IMR-90 (cell line): ENCODE data around the gene GOSR1. TPM values are rescaled to one million over a fixed set of nuclear protein-coding genes. Genes with fewer than 3 reads are reported as not detected.
"Not testable (repeated sequence)": the region's sequence is repeated elsewhere in the genome, so short reads cannot be mapped to it uniquely, and the experiment has no call there.

Experiments used
- ATAC-seq: fragments of 200-7000 bp; cut with Tn5 transposase; 2 replicates; pipeline ENCODE4 v1.9.1; 2020; ENCODE audit warnings: low read depth, mild to moderate bottlenecking, moderate library complexity
- BruUV-seq: library from RNA; stranded (reverse); fragments of 400-500 nt; replicated peaks from 2 replicates; lab custom pipeline; 2021; lab: Mats Ljungman, UMichigan
- CTCF ChIA-PET: fragments of 300-600 bp; formaldehyde crosslinking; extraction: SDS; loops from one replicate; lab custom pipeline; 2021; ENCODE audit warnings: antibody characterized with exemption; lab: Yijun Ruan, JAX
- POLR2A ChIA-PET: fragments of 300-600 bp; sonication (Branson Sonifier 250); formaldehyde crosslinking; loops from one replicate; lab custom pipeline; 2022; ENCODE audit warnings: antibody characterized with exemption; ENCODE audit not compliant: unreplicated experiment; lab: Charles Lee
- DNase-seq: peaks from one replicate; pipeline ENCODE4 v3.0.0; 2013
- H2AFZ ChIP-seq: replicated peaks from 2 replicates; pipeline ENCODE3; 2013; ENCODE audit warnings: low read length, mild to moderate bottlenecking; ENCODE audit not compliant: poor library complexity
- H2AK5ac ChIP-seq: 2 replicates; pipeline ENCODE4 v1.6.1; 2013; ENCODE audit warnings: low read depth, low read length, inconsistent platforms
- H2AK9ac ChIP-seq: replicated peaks from 2 replicates; pipeline ENCODE3; 2013; ENCODE audit warnings: mild to moderate bottlenecking, low read depth, low read length, moderate library complexity; ENCODE audit not compliant: poor library complexity
- H2BK120ac ChIP-seq: 2 replicates; pipeline ENCODE4 v1.6.1; 2013; ENCODE audit warnings: low read depth, low read length, inconsistent platforms
- H2BK15ac ChIP-seq: 3 replicates; pipeline ENCODE4 v1.6.1; 2013; ENCODE audit warnings: low read depth, low read length, inconsistent platforms
- H2BK20ac ChIP-seq: 2 replicates; pipeline ENCODE4 v1.6.1; 2013; ENCODE audit warnings: low read depth, mild to moderate bottlenecking, inconsistent platforms, low read length, moderate library complexity
- H2BK5ac ChIP-seq: 2 replicates; pipeline ENCODE4 v1.6.1; 2013; ENCODE audit warnings: mild to moderate bottlenecking, low read depth, low read length, inconsistent platforms; ENCODE audit not compliant: poor library complexity, severe bottlenecking
- H3K14ac ChIP-seq: replicated peaks from 2 replicates; pipeline ENCODE4 v1.6.1; 2013; ENCODE audit warnings: low read depth, low read length, inconsistent platforms
- H3K18ac ChIP-seq: 2 replicates; pipeline ENCODE4 v1.6.1; 2013; ENCODE audit warnings: low read depth, low read length, control low read depth
- H3K23ac ChIP-seq: 2 replicates; pipeline ENCODE4 v1.6.1; 2013; ENCODE audit warnings: low read depth, low read length, inconsistent platforms
- H3K27ac ChIP-seq: 2 replicates; pipeline ENCODE4 v1.5.1; 2013; ENCODE audit warnings: mild to moderate bottlenecking, control low read depth, low read length; ENCODE audit not compliant: insufficient read depth
- H3K27me3 ChIP-seq: 2 replicates; pipeline ENCODE4 v1.6.1; 2013; ENCODE audit warnings: low read length; ENCODE audit not compliant: control insufficient read depth, insufficient read depth
- H3K36me3 ChIP-seq: 2 replicates; pipeline ENCODE4 v1.6.1; 2013; ENCODE audit warnings: low read length, mixed read lengths; ENCODE audit not compliant: control insufficient read depth, insufficient read depth
- H3K4ac ChIP-seq: 2 replicates; pipeline ENCODE4 v1.6.1; 2013; ENCODE audit warnings: low read depth, low read length, inconsistent platforms
- H3K4me1 ChIP-seq: 2 replicates; pipeline ENCODE4 v1.6.1; 2013; ENCODE audit warnings: low read length, mixed read lengths; ENCODE audit not compliant: control insufficient read depth, insufficient read depth
- H3K4me2 ChIP-seq: 2 replicates; pipeline ENCODE4 v1.6.1; 2013; ENCODE audit warnings: low read depth, mild to moderate bottlenecking, control low read depth, low read length, moderate library complexity
- H3K4me3 ChIP-seq: 2 replicates; pipeline ENCODE4 v1.5.1; 2013; ENCODE audit warnings: low read depth, mild to moderate bottlenecking, control low read depth, low read length, moderate library complexity; ENCODE audit not compliant: insufficient read depth
- H3K56ac ChIP-seq: 2 replicates; pipeline ENCODE4 v1.6.1; 2013; ENCODE audit warnings: low read length, inconsistent platforms; ENCODE audit not compliant: insufficient read depth; ENCODE audit errors: extremely low read depth
- H3K79me1 ChIP-seq, 2 experiments: 2 replicates each; pipeline ENCODE4 v1.6.1; 2013; ENCODE audit warnings: low read length in 2 of 2, inconsistent platforms in 1 of 2, low read depth in 1 of 2
- H3K9ac ChIP-seq: 2 replicates; pipeline ENCODE4 v1.6.1; 2013; ENCODE audit warnings: low read depth, low read length, control low read depth
- H3K9me1 ChIP-seq: 2 replicates; pipeline ENCODE4 v1.6.1; 2013; ENCODE audit warnings: low read length, inconsistent platforms; ENCODE audit not compliant: insufficient read depth
- H3K9me3 ChIP-seq: 2 replicates; pipeline ENCODE4 v1.6.1; 2013; ENCODE audit warnings: low read length; ENCODE audit not compliant: control insufficient read depth, insufficient read depth
- H4K20me1 ChIP-seq: 2 replicates; pipeline ENCODE4 v1.6.1; 2013; ENCODE audit warnings: low read length, inconsistent platforms; ENCODE audit not compliant: insufficient read depth
- H4K5ac ChIP-seq: 2 replicates; pipeline ENCODE4 v1.6.1; 2013; ENCODE audit warnings: mild to moderate bottlenecking, low read depth, low read length, control low read depth
- H4K8ac ChIP-seq, 2 experiments: 2 replicates each; pipeline ENCODE4 v1.6.1; 2013; ENCODE audit warnings: low read depth in 2 of 2, low read length in 2 of 2, control low read depth in 1 of 2, inconsistent platforms in 1 of 2
- H4K91ac ChIP-seq: 2 replicates; pipeline ENCODE4 v1.6.1; 2013; ENCODE audit warnings: low read depth, low read length, inconsistent platforms; ENCODE audit not compliant: insufficient read depth
- WGBS, 2 experiments: methylation state at CpG; one replicate each; pipeline versions ENCODE4 v1.1.5 to v1.1.7; 2013; ENCODE audit warnings: missing lambda C conversion rate in 2 of 2; ENCODE audit not compliant: insufficient read length in 1 of 2; ENCODE audit errors: extremely low coverage in 2 of 2; 5-methylcytosine and 5-hydroxymethylcytosine counted together
- dilution Hi-C: fragments of 300-500 bp; cut with HindIII; formaldehyde crosslinking; loops from one replicate; pipeline ENCODE4 v1.14.3; 2018; ENCODE audit warnings: low sequenced_read_pairs; ENCODE audit not compliant: unreplicated experiment
- in situ Hi-C: fragments of 300-500 bp; cut with MboI; formaldehyde crosslinking; loops from 3 replicates; pipeline ENCODE4 v1.14.3; 2019; ENCODE audit warnings: low sequenced_read_pairs, inconsistent platforms, mixed read lengths
- intact Hi-C: fragments of 100-400 bp; cut with micrococcal nuclease; formaldehyde crosslinking; loops from 2 replicates; pipeline ENCODE4 v1.10.0; 2022
- polyA plus RNA-seq, 3 experiments: library from polyadenylated mRNA; depleted of rRNA; stranded (reverse); fragments of >200 nt; gene quantifications; 2 replicates each; pipeline ENCODE4 v1.2.3, GENCODE V29; 2012; ENCODE audit warnings: low replicate concordance in 1 of 3
- total RNA-seq: library from RNA; depleted of rRNA; stranded (reverse); fragments of >200 nt; gene quantifications from 2 replicates; pipeline ENCODE4 v1.2.3, GENCODE V29; 2012

GOSR1 gene
- total and polyA plus RNA-seq, 2 of the 4 experiments (the other 2 are of a cell fraction): 21.2 to 47.5 TPM

DNA sequence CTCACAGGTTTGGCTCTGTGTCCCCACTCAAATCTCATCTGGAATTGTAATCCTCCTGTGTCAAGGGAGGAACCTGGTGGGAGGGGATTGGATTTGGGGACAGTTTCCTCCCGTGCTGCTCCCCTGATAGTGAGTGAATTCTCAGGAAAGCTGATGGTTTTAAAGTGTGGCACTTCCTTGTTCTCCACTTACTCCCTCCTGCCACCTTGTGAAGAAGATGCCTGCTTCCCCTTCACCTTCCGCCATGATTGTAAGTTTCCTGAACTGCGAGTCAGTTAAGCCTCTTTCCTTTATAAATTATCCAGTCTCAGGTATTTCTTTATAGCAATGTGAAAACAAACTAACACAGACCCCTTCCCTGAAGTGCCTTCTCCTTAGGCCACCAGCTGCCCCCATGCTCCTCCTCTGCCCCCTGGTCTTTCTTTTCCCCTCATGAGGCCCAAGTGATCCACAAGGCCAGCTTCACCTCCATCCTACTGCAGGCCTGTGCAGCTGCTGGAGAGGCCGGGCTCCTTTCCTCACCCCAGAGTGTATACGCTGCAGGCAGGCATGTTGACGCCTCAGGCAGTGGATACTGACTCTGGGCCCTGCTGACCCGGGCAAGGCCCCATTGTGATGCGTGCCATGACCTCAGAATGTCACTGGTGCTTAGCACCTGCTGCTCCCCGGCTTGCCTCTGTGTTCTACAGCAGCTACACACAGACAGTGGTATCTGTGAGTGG, 74.2 kb downstream of the GOSR1 start:
- intact Hi-C loops, H3K4ac ChIP-seq, H4K5ac ChIP-seq, dilution Hi-C loops, H3K27ac ChIP-seq, H3K18ac ChIP-seq, in situ Hi-C loops, H4K91ac ChIP-seq, H2AK5ac ChIP-seq, ATAC-seq, H2BK120ac ChIP-seq, H3K4me2 ChIP-seq, H3K4me1 ChIP-seq, H3K9ac ChIP-seq, H3K79me1 ChIP-seq, POLR2A ChIA-PET, H3K36me3 ChIP-seq, CTCF ChIA-PET, H2AK9ac ChIP-seq, H3K56ac ChIP-seq, H3K14ac ChIP-seq, H2AFZ ChIP-seq, H3K9me1 ChIP-seq, H3K4me3 ChIP-seq, H3K23ac ChIP-seq, H2BK20ac ChIP-seq, H2BK15ac ChIP-seq, H3K9me3 ChIP-seq, H4K20me1 ChIP-seq, H2BK5ac ChIP-seq, H4K8ac ChIP-seq, BruUV-seq, DNase-seq: not testable (repeated sequence)
- peaks cover 15% of the 10 kb centered on the region; the same call in 1 of the 2 replicates for H3K27me3 ChIP-seq
- 72% methylated on average over 5 of the region's 9 CpGs; no CpG with 5 or more reads in 1 of the 2 experiments for WGBS, 2 experiments
